HG02870 (cell line): ENCODE measurements around the gene PLA1A.
"Not testable (repeated sequence)": the region's sequence is repeated elsewhere in the genome, so short reads cannot be mapped to it uniquely, and the experiment has no call there.

Source experiments
- ATAC-seq: cut with Tn5 transposase; IDR thresholded peaks from one replicate; pipeline ENCODE4 v1.9.1; 2021; ENCODE audit warnings: mild to moderate bottlenecking, moderate library complexity; ENCODE audit not compliant: unreplicated experiment

Gene PLA1A

GRCh38 chr3:119575507-119575906 is 22.2 kb upstream of the PLA1A start:
- no peak for ATAC-seq

DNA sequence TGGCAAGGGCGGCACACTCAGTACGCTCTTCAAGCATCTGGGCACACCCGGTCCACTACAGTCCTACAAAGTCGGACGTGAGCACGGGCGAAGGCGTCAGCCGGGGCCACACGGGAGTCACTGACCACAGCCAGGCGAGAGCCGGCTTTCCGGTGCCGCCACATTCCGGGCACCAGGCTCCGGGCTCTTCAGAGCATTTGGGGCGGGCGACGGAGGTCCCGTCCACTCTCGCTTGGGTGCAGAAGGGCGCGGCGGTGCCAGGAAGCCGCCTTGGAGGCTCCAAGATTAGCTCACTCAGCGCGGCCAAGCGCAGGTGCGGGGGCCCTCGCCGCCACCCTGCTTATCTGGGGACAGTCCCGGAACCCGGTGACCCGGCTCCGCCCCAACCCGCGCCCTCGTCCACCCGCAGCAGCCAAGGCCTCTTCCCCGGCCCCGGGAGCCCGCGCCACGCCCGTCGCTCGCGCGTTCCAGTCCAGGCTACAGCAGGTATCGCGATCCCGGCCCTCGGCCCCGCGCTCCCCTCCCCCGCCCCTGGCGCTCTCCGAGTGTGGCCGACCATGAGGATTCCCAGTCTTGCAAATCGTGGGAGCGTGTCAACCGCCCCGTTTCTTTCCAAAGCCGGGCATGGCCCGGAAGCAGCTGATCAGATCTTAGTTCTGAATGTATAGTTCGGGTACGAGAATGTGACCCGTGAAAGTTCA is 18.2 kb upstream of the PLA1A start, which contains the start of gene ADPRH:
ADPRH (plus strand) TSS at position 127 of the 701 bp plus-strand sequence. CDS start 2,678 bp downstream, outside the sequence.
- peak; percentile 61 for ATAC-seq

- ATAC-seq, result peak; percentile 63
Measured at GRCh38 chr3:119580067-119580760, 17.5 kb upstream of the PLA1A start.

DNA sequence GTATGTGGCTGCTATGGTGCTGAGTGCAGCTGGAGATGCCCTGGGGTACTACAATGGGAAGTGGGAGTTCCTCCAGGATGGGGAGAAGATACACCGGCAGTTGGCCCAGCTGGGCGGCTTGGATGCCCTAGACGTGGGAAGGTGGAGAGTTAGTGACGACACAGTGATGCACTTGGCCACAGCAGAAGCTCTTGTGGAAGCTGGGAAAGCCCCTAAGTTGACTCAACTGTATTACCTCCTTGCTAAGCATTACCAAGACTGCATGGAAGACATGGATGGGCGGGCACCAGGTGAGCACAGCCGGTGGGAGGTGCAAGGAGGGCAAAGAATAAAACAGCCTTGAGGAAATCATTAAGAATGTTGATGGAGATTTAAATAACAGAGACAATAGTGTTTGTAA is 15.5 kb upstream of the PLA1A start:
- peak; percentile 42 for ATAC-seq

GRCh38 chr3:119585208-119585607 is 12.5 kb upstream of the PLA1A start:
- no peak for ATAC-seq

DNA sequence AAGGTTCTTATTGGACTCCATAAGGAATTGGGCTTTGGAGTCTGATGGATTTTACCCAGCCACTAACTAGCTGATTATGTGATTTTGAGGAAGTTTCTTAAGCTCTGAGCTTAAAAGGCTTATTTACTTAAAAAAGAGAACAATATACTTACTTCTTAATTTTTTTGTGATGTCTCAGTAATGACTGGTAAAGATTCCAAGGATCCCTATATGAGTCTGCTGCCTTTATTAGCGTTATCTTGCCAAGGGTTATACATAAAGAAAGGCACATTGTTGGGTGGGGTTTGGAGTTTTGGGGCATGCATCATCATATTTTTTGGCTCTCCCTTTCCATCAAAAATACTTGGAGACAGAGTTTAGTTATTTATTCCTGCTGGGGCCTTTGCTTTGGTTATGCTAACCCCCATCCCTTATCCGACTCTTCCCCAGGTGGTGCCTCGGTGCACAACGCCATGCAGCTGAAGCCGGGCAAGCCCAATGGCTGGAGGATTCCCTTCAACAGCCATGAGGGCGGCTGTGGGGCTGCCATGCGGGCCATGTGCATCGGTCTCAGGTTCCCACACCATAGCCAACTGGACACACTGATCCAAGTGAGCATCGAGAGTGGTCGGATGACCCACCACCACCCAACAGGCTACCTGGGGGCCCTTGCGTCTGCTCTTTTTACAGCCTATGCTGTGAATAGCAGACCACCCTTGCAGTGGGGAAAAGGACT is 11.7 kb upstream of the PLA1A start:
- ATAC-seq, result no peak

DNA sequence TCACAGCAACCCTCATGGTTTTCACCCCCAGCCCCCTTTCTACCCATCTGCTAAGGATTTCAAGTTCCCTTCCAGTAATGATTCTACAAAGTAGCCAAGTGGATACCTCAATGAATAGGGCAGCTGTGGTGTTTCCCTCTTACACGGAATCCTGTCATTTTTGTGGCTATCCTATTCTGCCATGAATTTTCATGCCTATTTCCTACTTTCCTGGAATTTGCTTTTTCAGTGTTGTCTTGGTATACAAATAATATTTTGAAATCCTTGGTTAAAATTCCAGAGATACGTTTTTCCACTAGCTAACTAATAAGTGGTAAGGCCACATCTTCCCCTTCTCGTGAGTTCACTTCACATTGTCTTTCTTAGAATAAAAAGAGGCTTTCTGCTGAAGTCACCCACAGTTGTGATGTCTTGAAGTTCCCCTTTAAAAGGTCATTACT is 10.9 kb upstream of the PLA1A start:
- no peak for ATAC-seq

GRCh38 chr3:119588112-119588511 is 9.6 kb upstream of the PLA1A start:
- ATAC-seq, result no peak

GRCh38 chr3:119589102-119589773 is 8.4 kb upstream of the PLA1A start:
- no peak for ATAC-seq

- no peak for ATAC-seq
Measured at GRCh38 chr3:119590706-119591105, 7.0 kb upstream of the PLA1A start.

GRCh38 chr3:119592861-119593260 is 4.8 kb upstream of the PLA1A start:
- ATAC-seq, result no peak

GRCh38 chr3:119594066-119594465 is 3.6 kb upstream of the PLA1A start:
- ATAC-seq, result no peak

DNA sequence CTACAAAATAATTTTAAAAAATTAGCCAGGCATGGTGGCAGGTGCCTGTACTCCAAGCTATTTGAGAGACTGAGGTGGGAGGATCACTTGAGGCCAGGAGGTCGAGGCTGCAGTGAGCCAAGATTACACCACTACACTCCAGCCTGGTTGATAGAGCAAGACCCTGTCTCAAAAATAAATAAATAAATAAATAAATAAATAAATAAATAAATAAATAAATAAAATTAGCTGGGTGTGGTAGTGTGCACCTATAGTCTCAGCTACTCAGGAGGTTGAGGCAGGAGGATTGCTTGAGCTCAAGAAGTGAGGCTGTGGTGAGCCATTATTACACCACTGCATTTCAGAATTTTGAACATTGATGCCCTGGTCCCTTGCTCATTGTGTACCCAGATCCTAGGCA is 2.8 kb upstream of the PLA1A start:
- not testable (repeated sequence) for ATAC-seq

DNA sequence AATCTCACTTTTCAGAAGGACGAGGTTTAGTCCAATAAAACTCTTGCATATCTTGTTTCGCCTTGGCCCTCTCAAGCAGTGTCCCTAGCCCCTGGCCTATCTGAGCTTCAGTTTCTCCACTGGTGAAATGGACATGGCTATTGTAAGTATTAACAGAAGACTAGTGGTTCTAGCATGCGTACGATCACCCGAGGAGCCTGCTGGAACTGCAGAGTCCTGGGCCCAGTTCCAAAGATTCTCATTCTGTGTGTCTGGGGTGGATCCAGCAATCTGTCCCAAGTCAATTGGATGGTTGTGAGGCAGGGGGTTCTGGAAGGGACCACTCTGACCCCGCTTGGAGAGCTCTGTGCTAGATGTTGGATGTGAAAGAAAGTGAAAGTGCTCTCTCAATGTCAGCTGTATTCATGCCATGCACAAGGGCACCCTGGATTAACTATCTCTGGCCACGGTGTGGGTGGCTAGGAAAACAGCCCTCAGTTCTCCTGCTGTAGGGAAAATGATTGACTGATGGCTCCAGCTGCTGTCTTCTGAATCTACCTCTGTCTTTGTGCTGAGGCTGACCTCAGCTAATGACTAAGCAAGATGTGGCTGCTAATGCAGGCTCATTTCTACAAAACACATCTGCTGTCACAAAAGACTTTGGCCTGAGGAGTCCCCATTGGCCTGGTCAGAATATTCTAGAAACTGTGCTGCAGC is 1.9 kb upstream of the PLA1A start:
- ATAC-seq, result no peak

DNA sequence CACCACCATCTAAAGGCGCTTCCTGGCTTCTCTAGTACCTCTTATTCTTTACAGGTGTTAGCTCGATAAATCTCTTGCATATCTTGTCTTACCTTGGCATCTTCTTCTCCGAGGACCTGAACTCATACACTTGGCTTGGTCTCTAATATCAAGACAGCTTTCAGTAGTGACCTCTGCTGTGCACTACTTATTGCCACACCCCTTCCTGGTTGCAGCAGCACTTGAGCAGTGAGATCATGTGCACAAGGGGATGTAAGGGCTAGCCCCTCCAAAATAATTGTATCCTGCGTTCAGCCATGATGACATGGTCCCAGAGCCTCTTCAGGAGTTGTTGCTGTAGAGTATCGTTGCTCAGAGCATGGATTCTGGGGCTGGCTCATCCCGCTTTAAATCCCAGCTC is 1.3 kb upstream of the PLA1A start:
- no peak for ATAC-seq

DNA sequence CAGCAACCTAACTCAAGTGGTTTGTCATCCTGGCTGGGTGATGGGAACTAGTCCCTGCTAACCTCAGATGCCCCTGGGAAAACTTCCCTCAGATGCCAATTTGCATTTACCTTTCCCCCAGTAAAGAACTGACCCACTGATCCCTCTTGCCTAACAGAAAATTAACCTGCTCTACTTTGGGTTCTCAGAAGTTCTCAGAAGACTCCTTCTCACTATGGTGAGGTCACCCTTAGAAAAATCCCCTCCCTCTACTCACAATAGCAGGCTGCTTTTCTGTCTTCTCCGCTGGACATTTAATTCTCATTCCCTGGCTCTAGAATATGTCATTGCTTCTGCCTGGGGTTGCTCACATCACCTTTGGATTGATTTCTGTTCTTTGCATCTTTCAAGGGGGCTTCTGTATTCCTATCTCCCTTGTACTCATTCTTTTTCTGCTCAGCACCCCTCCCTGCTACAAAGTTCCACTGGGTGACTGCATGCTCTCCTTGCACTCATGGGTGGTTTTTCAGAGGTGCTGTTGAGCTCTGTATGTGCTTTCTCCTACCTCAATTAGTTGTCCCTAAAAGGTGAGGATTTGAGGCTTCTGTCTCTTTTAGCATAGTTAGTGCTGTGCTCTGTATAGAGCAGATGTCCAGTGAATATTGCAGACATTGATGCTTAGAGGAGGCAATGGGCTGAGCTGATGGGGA is 869 bp downstream of the PLA1A start:
- ATAC-seq, result peak; percentile 46

GRCh38 chr3:119599558-119600174 is 2.0 kb downstream of the PLA1A start:
- no peak for ATAC-seq

DNA sequence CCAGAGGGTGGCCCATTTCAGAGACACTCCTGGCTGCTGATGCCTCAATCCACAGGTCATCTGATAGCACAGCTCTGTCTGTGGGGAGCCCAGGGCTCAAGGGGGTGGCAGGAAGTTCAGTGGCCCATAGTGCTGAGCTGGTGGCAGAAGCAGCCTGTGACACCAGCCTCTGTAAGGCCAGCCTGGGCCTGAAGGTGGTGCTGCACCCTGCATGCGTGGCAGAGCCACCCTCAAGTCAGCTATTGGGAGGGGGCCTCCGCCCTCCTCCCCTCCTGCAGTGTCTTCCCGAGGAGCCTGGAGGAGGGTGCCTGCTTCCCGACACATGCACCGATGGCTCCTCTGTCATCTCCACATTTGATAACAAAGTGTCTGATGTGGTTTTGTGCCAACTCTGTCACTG is 3.0 kb downstream of the PLA1A start:
- peak; percentile 44 for ATAC-seq

DNA sequence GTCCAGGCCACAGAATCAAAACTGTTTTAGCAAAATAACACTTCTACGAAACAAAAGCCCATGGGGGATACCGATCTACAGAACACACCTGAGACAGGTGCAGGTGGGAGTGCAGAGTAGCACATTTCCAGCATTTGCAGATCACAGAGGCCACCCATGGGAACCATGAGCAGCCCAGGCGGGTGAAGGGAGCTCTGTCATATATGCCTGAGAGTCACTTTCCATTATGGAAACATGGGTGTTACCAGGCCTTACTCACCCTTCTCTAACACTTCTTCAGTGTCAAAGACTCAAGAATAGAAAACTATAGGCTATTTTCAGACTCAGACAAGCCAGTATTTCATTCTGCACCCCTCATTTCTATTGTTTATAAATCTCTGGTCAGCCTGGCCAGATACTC is 3.5 kb downstream of the PLA1A start:
- no peak for ATAC-seq

DNA sequence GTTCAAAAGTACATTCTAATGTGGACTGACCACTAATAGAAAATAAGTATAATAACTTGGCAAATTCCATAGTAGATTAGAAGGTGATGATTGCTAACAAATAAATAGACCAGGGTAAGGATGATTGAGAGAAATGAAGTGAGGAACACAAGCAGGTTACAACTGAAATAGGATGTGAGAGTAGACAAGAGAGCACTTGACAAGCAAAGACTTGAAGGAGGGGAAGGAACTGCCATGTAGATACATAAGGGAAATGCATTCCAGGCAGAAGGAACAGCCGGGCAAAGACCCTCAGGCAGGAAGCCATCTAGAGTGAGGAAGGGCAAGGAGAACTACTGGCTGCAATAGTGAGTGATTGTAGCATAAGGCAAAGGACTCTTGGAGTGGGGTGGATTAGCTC is 5.0 kb downstream of the PLA1A start:
- no peak for ATAC-seq
